Thoracic aorta (tissue), 2 donors: Measurements from ENCODE around the gene USP17L26. TPM values are rescaled to one million over a fixed set of nuclear protein-coding genes. Genes with fewer than 3 reads are reported as not detected.
"Not testable (repeated sequence)": the region's sequence is repeated elsewhere in the genome, so short reads cannot be mapped to it uniquely, and the experiment has no call there.

Source experiments
- ATAC-seq: fragments of 150-250 bp; one replicate; pipeline ENCODE4 v1.8.0; 2017; ENCODE audit warnings: low read depth; ENCODE audit not compliant: insufficient number of reproducible peaks, low FRiP score
- DNase-seq: peaks from one replicate; pipeline ENCODE4 v3.0.0-alpha.2; 2020; ENCODE audit warnings: low spot score
- H3K27ac ChIP-seq, 2 donors: fragments of 200-600 bp; sonication (generic); 1 replicate in 1 of 2; 2 replicates in 1 of 2; pipeline ENCODE4 v1.5.1; 2016; ENCODE audit warnings: mild to moderate bottlenecking in 2 of 2, moderate library complexity in 2 of 2
- H3K27me3 ChIP-seq: fragments of 200-600 bp; sonication (generic); replicated peaks from 2 replicates; pipeline ENCODE4 v1.6.0; 2016; ENCODE audit warnings: mild to moderate bottlenecking; ENCODE audit not compliant: insufficient read depth
- H3K36me3 ChIP-seq: fragments of 200-600 bp; sonication (generic); one replicate; pipeline ENCODE4 v1.5.1; 2016
- H3K4me1 ChIP-seq, 2 donors: fragments of 200-600 bp; sonication (generic); 1 replicate in 1 of 2; 2 replicates in 1 of 2; pipeline versions ENCODE4 v1.5.1 to v1.6.0; 2016; ENCODE audit warnings: low read depth in 2 of 2, mild to moderate bottlenecking in 1 of 2; ENCODE audit not compliant: control insufficient read depth in 1 of 2
- H3K4me3 ChIP-seq: fragments of 200-600 bp; sonication (generic); 2 replicates; pipeline ENCODE4 v1.5.1; 2016; ENCODE audit warnings: mild to moderate bottlenecking
- H3K9me3 ChIP-seq: fragments of 200-600 bp; sonication (generic); 2 replicates; pipeline ENCODE4 v1.5.1; 2016
- total RNA-seq, 2 donors: library from RNA; depleted of rRNA; stranded (reverse); fragments of >200 nt; gene quantifications; one replicate each; pipeline versions ENCODE4 v1.1.0 to v1.2.3, GENCODE V29; 2016

Gene USP17L26, protein sequence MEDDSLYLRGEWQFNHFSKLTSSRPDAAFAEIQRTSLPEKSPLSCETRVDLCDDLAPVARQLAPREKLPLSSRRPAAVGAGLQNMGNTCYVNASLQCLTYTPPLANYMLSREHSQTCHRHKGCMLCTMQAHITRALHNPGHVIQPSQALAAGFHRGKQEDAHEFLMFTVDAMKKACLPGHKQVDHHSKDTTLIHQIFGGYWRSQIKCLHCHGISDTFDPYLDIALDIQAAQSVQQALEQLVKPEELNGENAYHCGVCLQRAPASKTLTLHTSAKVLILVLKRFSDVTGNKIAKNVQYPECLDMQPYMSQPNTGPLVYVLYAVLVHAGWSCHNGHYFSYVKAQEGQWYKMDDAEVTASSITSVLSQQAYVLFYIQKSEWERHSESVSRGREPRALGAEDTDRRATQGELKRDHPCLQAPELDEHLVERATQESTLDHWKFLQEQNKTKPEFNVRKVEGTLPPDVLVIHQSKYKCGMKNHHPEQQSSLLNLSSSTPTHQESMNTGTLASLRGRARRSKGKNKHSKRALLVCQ
- total RNA-seq = not detected

DNA sequence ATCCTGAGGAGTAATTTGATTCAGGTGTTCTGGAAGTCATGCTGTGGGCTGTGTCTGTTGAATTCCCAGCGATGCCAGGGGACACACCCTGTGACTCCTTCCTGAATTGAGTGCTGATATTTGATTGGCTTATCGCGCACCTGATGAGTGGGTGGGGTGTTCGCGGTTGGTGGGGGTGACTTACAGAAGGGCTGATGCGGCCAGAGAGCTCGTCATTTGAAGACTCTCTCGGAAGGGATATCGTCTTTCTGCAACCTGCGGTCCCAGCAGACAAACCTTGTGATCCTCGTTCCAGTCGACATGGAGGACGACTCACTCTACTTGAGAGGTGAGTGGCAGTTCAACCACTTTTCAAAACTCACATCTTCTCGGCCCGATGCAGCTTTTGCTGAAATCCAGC is at the start of gene USP17L26:
Gene USP17L26 (plus strand): TSS at position 301 of the 400 bp plus-strand sequence. CDS start 0 bp downstream, at position 301.
- H3K4me3 ChIP-seq, H3K36me3 ChIP-seq, DNase-seq, ATAC-seq, H3K27ac ChIP-seq, H3K4me1 ChIP-seq, H3K27me3 ChIP-seq, H3K9me3 ChIP-seq: not testable (repeated sequence)

DNA sequence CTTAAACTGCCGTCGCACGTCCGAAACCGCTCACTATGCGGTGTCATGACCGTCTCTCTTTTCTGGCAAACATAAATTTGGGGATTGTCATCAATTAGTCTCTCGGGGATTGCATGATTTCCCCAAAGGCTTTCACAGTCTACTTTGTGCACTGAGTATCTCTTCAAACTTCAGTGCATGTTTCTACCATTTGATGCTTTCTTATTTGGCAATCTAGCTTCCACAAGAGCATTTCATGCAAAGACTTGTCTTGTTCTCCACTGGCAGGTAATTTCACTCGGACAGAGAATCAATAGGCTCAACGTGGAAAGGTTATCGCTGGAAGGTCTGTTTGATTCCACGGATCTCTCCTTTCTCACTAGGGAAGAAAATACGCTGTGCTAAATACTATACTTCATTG is 10.3 kb upstream of the USP17L26 start:
- H3K36me3 ChIP-seq, ATAC-seq, H3K4me3 ChIP-seq, H3K9me3 ChIP-seq, DNase-seq, H3K4me1 ChIP-seq, H3K27me3 ChIP-seq, H3K27ac ChIP-seq: not testable (repeated sequence)

DNA sequence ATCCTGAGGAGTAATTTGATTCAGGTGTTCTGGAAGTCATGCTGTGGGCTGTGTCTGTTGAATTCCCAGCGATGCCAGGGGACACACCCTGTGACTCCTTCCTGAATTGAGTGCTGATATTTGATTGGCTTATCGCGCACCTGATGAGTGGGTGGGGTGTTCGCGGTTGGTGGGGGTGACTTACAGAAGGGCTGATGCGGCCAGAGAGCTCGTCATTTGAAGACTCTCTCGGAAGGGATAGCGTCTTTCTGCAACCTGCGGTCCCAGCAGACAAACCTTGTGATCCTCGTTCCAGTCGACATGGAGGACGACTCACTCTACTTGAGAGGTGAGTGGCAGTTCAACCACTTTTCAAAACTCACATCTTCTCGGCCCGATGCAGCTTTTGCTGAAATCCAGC is 9.6 kb upstream of the USP17L26 start, which contains the start of gene USP17L24:
Gene USP17L24 (plus strand): TSS at position 301 of the 400 bp plus-strand sequence. CDS start 0 bp downstream, at position 301.
- H3K9me3 ChIP-seq, DNase-seq, H3K27ac ChIP-seq, ATAC-seq, H3K4me3 ChIP-seq, H3K4me1 ChIP-seq, H3K36me3 ChIP-seq, H3K27me3 ChIP-seq: not testable (repeated sequence)

DNA sequence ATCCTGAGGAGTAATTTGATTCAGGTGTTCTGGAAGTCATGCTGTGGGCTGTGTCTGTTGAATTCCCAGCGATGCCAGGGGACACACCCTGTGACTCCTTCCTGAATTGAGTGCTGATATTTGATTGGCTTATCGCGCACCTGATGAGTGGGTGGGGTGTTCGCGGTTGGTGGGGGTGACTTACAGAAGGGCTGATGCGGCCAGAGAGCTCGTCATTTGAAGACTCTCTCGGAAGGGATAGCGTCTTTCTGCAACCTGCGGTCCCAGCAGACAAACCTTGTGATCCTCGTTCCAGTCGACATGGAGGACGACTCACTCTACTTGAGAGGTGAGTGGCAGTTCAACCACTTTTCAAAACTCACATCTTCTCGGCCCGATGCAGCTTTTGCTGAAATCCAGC is 4.8 kb upstream of the USP17L26 start, which contains the start of gene USP17L25:
Gene USP17L25 (plus strand): TSS at position 301 of the 400 bp plus-strand sequence. CDS start 0 bp downstream, at position 301.
- ATAC-seq, DNase-seq, H3K27ac ChIP-seq, H3K4me3 ChIP-seq, H3K27me3 ChIP-seq, H3K9me3 ChIP-seq, H3K36me3 ChIP-seq, H3K4me1 ChIP-seq: not testable (repeated sequence)

DNA sequence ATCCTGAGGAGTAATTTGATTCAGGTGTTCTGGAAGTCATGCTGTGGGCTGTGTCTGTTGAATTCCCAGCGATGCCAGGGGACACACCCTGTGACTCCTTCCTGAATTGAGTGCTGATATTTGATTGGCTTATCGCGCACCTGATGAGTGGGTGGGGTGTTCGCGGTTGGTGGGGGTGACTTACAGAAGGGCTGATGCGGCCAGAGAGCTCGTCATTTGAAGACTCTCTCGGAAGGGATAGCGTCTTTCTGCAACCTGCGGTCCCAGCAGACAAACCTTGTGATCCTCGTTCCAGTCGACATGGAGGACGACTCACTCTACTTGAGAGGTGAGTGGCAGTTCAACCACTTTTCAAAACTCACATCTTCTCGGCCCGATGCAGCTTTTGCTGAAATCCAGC is 4.6 kb downstream of the USP17L26 start, which contains the start of gene USP17L5:
Gene USP17L5 (plus strand): TSS at position 301 of the 400 bp plus-strand sequence. CDS start 0 bp downstream, at position 301.
- DNase-seq, H3K9me3 ChIP-seq, H3K27me3 ChIP-seq, ATAC-seq, H3K4me3 ChIP-seq, H3K36me3 ChIP-seq, H3K27ac ChIP-seq, H3K4me1 ChIP-seq: not testable (repeated sequence)

DNA sequence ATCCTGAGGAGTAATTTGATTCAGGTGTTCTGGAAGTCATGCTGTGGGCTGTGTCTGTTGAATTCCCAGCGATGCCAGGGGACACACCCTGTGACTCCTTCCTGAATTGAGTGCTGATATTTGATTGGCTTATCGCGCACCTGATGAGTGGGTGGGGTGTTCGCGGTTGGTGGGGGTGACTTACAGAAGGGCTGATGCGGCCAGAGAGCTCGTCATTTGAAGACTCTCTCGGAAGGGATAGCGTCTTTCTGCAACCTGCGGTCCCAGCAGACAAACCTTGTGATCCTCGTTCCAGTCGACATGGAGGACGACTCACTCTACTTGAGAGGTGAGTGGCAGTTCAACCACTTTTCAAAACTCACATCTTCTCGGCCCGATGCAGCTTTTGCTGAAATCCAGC is 9.4 kb downstream of the USP17L26 start, which contains the start of gene USP17L27:
Gene USP17L27 (plus strand): TSS at position 301 of the 400 bp plus-strand sequence. CDS start 0 bp downstream, at position 301.
- H3K9me3 ChIP-seq, DNase-seq, ATAC-seq, H3K4me1 ChIP-seq, H3K36me3 ChIP-seq, H3K4me3 ChIP-seq, H3K27me3 ChIP-seq, H3K27ac ChIP-seq: not testable (repeated sequence)

DNA sequence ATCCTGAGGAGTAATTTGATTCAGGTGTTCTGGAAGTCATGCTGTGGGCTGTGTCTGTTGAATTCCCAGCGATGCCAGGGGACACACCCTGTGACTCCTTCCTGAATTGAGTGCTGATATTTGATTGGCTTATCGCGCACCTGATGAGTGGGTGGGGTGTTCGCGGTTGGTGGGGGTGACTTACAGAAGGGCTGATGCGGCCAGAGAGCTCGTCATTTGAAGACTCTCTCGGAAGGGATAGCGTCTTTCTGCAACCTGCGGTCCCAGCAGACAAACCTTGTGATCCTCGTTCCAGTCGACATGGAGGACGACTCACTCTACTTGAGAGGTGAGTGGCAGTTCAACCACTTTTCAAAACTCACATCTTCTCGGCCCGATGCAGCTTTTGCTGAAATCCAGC is 14.1 kb downstream of the USP17L26 start, which contains the start of gene USP17L28:
Gene USP17L28 (plus strand): TSS at position 301 of the 400 bp plus-strand sequence. CDS start 0 bp downstream, at position 301.
- H3K36me3 ChIP-seq, H3K27ac ChIP-seq, ATAC-seq, H3K9me3 ChIP-seq, H3K27me3 ChIP-seq, DNase-seq, H3K4me3 ChIP-seq, H3K4me1 ChIP-seq: not testable (repeated sequence)

DNA sequence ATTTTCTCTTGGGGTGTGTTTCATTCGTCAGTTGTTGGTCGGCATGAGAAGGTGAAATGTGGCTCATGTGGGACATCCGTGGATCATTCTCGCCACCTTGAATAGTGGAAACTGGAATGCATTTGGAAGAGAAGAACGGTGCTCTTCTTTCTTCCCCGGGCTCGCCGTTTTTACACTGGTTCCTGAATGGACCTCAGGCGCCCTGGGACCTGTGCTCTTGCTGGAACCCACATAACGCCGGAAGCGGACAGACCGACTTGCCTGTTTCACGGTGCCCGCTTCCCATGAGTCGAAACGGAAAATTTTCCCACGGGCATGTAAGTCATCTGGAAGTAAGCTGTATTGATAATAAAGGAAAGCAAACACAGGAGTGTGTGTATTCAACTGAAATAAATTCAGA is 16.4 kb downstream of the USP17L26 start:
- not testable (repeated sequence) for H3K36me3 ChIP-seq, DNase-seq, H3K4me1 ChIP-seq, H3K27ac ChIP-seq, ATAC-seq, H3K9me3 ChIP-seq, H3K4me3 ChIP-seq, H3K27me3 ChIP-seq

DNA sequence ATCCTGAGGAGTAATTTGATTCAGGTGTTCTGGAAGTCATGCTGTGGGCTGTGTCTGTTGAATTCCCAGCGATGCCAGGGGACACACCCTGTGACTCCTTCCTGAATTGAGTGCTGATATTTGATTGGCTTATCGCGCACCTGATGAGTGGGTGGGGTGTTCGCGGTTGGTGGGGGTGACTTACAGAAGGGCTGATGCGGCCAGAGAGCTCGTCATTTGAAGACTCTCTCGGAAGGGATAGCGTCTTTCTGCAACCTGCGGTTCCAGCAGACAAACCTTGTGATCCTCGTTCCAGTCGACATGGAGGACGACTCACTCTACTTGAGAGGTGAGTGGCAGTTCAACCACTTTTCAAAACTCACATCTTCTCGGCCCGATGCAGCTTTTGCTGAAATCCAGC is 18.9 kb downstream of the USP17L26 start, which contains the start of gene USP17L29:
Gene USP17L29 (plus strand): TSS at position 301 of the 400 bp plus-strand sequence. CDS start 0 bp downstream, at position 301.
- not testable (repeated sequence) for DNase-seq, H3K36me3 ChIP-seq, ATAC-seq, H3K9me3 ChIP-seq, H3K4me1 ChIP-seq, H3K4me3 ChIP-seq, H3K27ac ChIP-seq, H3K27me3 ChIP-seq

DNA sequence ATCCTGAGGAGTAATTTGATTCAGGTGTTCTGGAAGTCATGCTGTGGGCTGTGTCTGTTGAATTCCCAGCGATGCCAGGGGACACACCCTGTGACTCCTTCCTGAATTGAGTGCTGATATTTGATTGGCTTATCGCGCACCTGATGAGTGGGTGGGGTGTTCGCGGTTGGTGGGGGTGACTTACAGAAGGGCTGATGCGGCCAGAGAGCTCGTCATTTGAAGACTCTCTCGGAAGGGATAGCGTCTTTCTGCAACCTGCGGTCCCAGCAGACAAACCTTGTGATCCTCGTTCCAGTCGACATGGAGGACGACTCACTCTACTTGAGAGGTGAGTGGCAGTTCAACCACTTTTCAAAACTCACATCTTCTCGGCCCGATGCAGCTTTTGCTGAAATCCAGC is 28.4 kb downstream of the USP17L26 start, which contains the start of gene USP17L30:
Gene USP17L30 (plus strand): TSS at position 301 of the 400 bp plus-strand sequence. CDS start 0 bp downstream, at position 301.
- not testable (repeated sequence) for H3K27me3 ChIP-seq, H3K4me1 ChIP-seq, ATAC-seq, H3K9me3 ChIP-seq, DNase-seq, H3K27ac ChIP-seq, H3K36me3 ChIP-seq, H3K4me3 ChIP-seq

DNA sequence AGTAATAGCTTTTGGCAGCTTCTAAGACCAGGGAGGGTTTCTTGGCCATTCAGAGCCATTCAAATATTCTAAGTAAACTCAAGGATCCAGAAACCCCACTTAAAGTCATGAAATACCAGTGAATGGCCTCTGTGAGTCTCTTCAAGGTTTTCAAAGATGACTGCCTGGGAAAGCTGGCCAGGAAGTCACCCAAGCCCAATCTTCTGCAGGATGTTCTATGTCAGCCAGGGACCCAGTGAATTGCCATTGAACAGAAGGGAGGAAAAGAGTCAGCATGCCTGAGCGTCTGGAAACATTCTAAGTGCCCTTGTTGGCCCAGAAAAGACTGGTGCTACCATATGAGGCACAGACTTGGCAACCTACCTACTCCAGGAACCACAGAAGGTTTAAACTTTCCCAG is 45.4 kb downstream of the USP17L26 start:
- not testable (repeated sequence) for H3K4me3 ChIP-seq, DNase-seq, ATAC-seq, H3K27ac ChIP-seq, H3K27me3 ChIP-seq, H3K36me3 ChIP-seq, H3K4me1 ChIP-seq, H3K9me3 ChIP-seq
